Middle frontal gyrus (tissue), 1 donor: ENCODE results near the gene LDLRAD4.
A peak's percentile ranks its signal among the peaks of the same experiment; 100 is the strongest.
"Not testable (repeated sequence)": the region's sequence is repeated elsewhere in the genome, so short reads cannot be mapped to it uniquely, and the experiment has no call there.

Experiments
- DNase-seq: peaks from one replicate; pipeline ENCODE4 v3.0.0-alpha.2; 2015; ENCODE audit warnings: low spot score; ENCODE audit errors: extremely low spot score

Gene LDLRAD4

GRCh38 chr18:13460946-13461345 is 242.4 kb downstream of the LDLRAD4 start:
- DNase-seq = no peak

GRCh38 chr18:13461469-13461868 is 242.9 kb downstream of the LDLRAD4 start:
- no peak for DNase-seq

GRCh38 chr18:13461936-13462335 is 243.4 kb downstream of the LDLRAD4 start:
- no peak for DNase-seq

- no peak for DNase-seq
Observed at GRCh38 chr18:13462686-13463085, 244.1 kb downstream of the LDLRAD4 start.

- peak; percentile 28 for DNase-seq
Observed at GRCh38 chr18:13463526-13464210, 245.1 kb downstream of the LDLRAD4 start.

GRCh38 chr18:13464432-13465123 is 246.0 kb downstream of the LDLRAD4 start:
- DNase-seq = no peak

GRCh38 chr18:13465124-13465446 is 246.5 kb downstream of the LDLRAD4 start:
- no peak for DNase-seq

GRCh38 chr18:13465476-13465875 is 246.9 kb downstream of the LDLRAD4 start:
- DNase-seq = no peak

GRCh38 chr18:13470516-13471197 is 252.1 kb downstream of the LDLRAD4 start:
- no peak for DNase-seq

- no peak for DNase-seq
Observed at GRCh38 chr18:13471198-13471845, 252.8 kb downstream of the LDLRAD4 start.

GRCh38 chr18:13471971-13472628 is 253.5 kb downstream of the LDLRAD4 start:
- DNase-seq = no peak

- DNase-seq = no peak
Observed at GRCh38 chr18:13473751-13474150, 255.2 kb downstream of the LDLRAD4 start.

- DNase-seq = no peak
Observed at GRCh38 chr18:13474336-13474735, 255.8 kb downstream of the LDLRAD4 start.

- no peak for DNase-seq
Observed at GRCh38 chr18:13474907-13475545, 256.5 kb downstream of the LDLRAD4 start.

GRCh38 chr18:13476312-13476711 is 257.8 kb downstream of the LDLRAD4 start:
- not testable (repeated sequence) for DNase-seq

- no peak for DNase-seq
Observed at GRCh38 chr18:13477147-13477683, 258.7 kb downstream of the LDLRAD4 start.

GRCh38 chr18:13480571-13481255 is 262.2 kb downstream of the LDLRAD4 start:
- DNase-seq = no peak

GRCh38 chr18:13481331-13481730 is 262.8 kb downstream of the LDLRAD4 start:
- no peak for DNase-seq

GRCh38 chr18:13481820-13482617 is 263.5 kb downstream of the LDLRAD4 start:
- no peak for DNase-seq
